A673 (cell line): ENCODE measurements around the gene STAU1.

Experiments
- CTCF ChIP-seq: fragments of 300-800, 200-600 bp; sonication (generic); conservative IDR thresholded peaks from 2 replicates; pipeline ENCODE4 v1.5.1; 2017; ENCODE audit warnings: low read depth, mild to moderate bottlenecking, antibody characterized with exemption, low read length, moderate library complexity, mixed read lengths
- EZH2 ChIP-seq: fragments of 200-600 bp; sonication (generic); IDR thresholded peaks from 2 replicates; pipeline ENCODE4 v1.6.1; 2017; ENCODE audit warnings: borderline replicate concordance, low read depth, mild to moderate bottlenecking, mixed read lengths, antibody characterized with exemption, low read length; ENCODE audit not compliant: poor library complexity, severe bottlenecking

- TF ChIP-seq CTCF, result no peak
- TF ChIP-seq EZH2, result no peak
These were observed 54.6 kb downstream of the STAU1 start for GRCh38 chr20:49133571-49133970.
